A549 (cell line): ENCODE measurements around the gene DYNC2I2. TPM values are rescaled to one million over a fixed set of nuclear protein-coding genes. Genes with fewer than 3 reads are reported as not detected.

Experiments used
- polyA plus RNA-seq, 4 experiments: library from polyadenylated mRNA; depleted of rRNA in 3 of 4; stranded (reverse); fragments of >200 nt; fragmentation: RNase III in 1 of 4; extraction: RNeasy Plus Mini Kit Qiagen cat#74134 plus additional on column Dnase treatment in 1 of 4; gene quantifications; 2 replicates in 3 of 4; 3 replicates in 1 of 4; pipeline ENCODE4 v1.2.3, GENCODE V29; 2011 to 2017

DYNC2I2 gene
- polyA plus RNA-seq, 2 of the 4 experiments (the other 2 are of a cell fraction): 57.3 to 117 TPM

Other genes with a start within 250 kb of the DYNC2I2 start
- gene CERCAM, start 236.0 kb downstream of the DYNC2I2 start, polyA plus RNA-seq (2011; rRNA removed): 16.5 and 16.6 TPM in 2 replicates
- 26.1 to 33.3 TPM (median 28.5 TPM) in 3 replicates for gene CERCAM, start 236.0 kb downstream of the DYNC2I2 start, polyA plus RNA-seq (2017; fragmentation: RNase III; extraction: RNeasy Plus Mini Kit Qiagen cat#74134 plus additional on column Dnase treatment)
- gene ODF2, start 200.8 kb downstream of the DYNC2I2 start, polyA plus RNA-seq (2011; rRNA removed): 22.9 and 24.7 TPM in 2 replicates
- 29.6 to 32.0 TPM (median 30.5 TPM) in 3 replicates for gene ODF2, start 200.8 kb downstream of the DYNC2I2 start, polyA plus RNA-seq (2017; fragmentation: RNase III; extraction: RNeasy Plus Mini Kit Qiagen cat#74134 plus additional on column Dnase treatment)
- gene GLE1, start 152.1 kb downstream of the DYNC2I2 start, polyA plus RNA-seq (2011; rRNA removed): 41.2 and 49.2 TPM in 2 replicates
- 30.2 to 31.5 TPM (median 30.3 TPM) in 3 replicates for gene GLE1, start 152.1 kb downstream of the DYNC2I2 start, polyA plus RNA-seq (2017; fragmentation: RNase III; extraction: RNeasy Plus Mini Kit Qiagen cat#74134 plus additional on column Dnase treatment)
- 122 and 144 TPM in 2 replicates for gene SPTAN1, start 104.3 kb downstream of the DYNC2I2 start, polyA plus RNA-seq (2011; rRNA removed)
- 104 to 128 TPM (median 107 TPM) in 3 replicates for gene SPTAN1, start 104.3 kb downstream of the DYNC2I2 start, polyA plus RNA-seq (2017; fragmentation: RNase III; extraction: RNeasy Plus Mini Kit Qiagen cat#74134 plus additional on column Dnase treatment)
- 293 and 518 TPM in 2 replicates for gene SET, start 32.4 kb upstream of the DYNC2I2 start, polyA plus RNA-seq (2011; rRNA removed)
- gene SET, start 32.4 kb upstream of the DYNC2I2 start, polyA plus RNA-seq (2017; fragmentation: RNase III; extraction: RNeasy Plus Mini Kit Qiagen cat#74134 plus additional on column Dnase treatment): 538 to 546 TPM (median 544 TPM) in 3 replicates
- 7.6 and 9.0 TPM in 2 replicates for gene PKN3, start 45.7 kb upstream of the DYNC2I2 start, polyA plus RNA-seq (2011; rRNA removed)
- gene PKN3, start 45.7 kb upstream of the DYNC2I2 start, polyA plus RNA-seq (2017; fragmentation: RNase III; extraction: RNeasy Plus Mini Kit Qiagen cat#74134 plus additional on column Dnase treatment): 14.1 to 16.7 TPM (median 16.3 TPM) in 3 replicates
- gene ZDHHC12, start 67.3 kb upstream of the DYNC2I2 start, polyA plus RNA-seq (2011; rRNA removed): 37.6 and 55.5 TPM in 2 replicates
- gene ZDHHC12, start 67.3 kb upstream of the DYNC2I2 start, polyA plus RNA-seq (2017; fragmentation: RNase III; extraction: RNeasy Plus Mini Kit Qiagen cat#74134 plus additional on column Dnase treatment): 66.2 to 77.5 TPM (median 75.7 TPM) in 3 replicates
- 13.4 and 16.2 TPM in 2 replicates for gene ZER1, start 115.1 kb upstream of the DYNC2I2 start, polyA plus RNA-seq (2011; rRNA removed)
- 8.1 to 10.8 TPM (median 9.1 TPM) in 3 replicates for gene ZER1, start 115.1 kb upstream of the DYNC2I2 start, polyA plus RNA-seq (2017; fragmentation: RNase III; extraction: RNeasy Plus Mini Kit Qiagen cat#74134 plus additional on column Dnase treatment)
- 17.6 and 20.6 TPM in 2 replicates for gene TBC1D13, start 130.4 kb upstream of the DYNC2I2 start, polyA plus RNA-seq (2011; rRNA removed)
- 12.4 to 14.0 TPM (median 13.9 TPM) in 3 replicates for gene TBC1D13, start 130.4 kb upstream of the DYNC2I2 start, polyA plus RNA-seq (2017; fragmentation: RNase III; extraction: RNeasy Plus Mini Kit Qiagen cat#74134 plus additional on column Dnase treatment)
- gene ENDOG, start 161.7 kb upstream of the DYNC2I2 start, polyA plus RNA-seq (2011; rRNA removed): 12.6 and 12.8 TPM in 2 replicates
- gene ENDOG, start 161.7 kb upstream of the DYNC2I2 start, polyA plus RNA-seq (2017; fragmentation: RNase III; extraction: RNeasy Plus Mini Kit Qiagen cat#74134 plus additional on column Dnase treatment): 17.1 to 18.6 TPM (median 17.3 TPM) in 3 replicates
- 24.3 and 25.8 TPM in 2 replicates for gene SPOUT1, start 172.9 kb upstream of the DYNC2I2 start, polyA plus RNA-seq (2011; rRNA removed)
- gene SPOUT1, start 172.9 kb upstream of the DYNC2I2 start, polyA plus RNA-seq (2017; fragmentation: RNase III; extraction: RNeasy Plus Mini Kit Qiagen cat#74134 plus additional on column Dnase treatment): 19.1 to 28.5 TPM (median 26.9 TPM) in 3 replicates
- gene KYAT1, start 225.1 kb upstream of the DYNC2I2 start, polyA plus RNA-seq (2011; rRNA removed): 10.0 and 12.2 TPM in 2 replicates
- gene KYAT1, start 225.1 kb upstream of the DYNC2I2 start, polyA plus RNA-seq (2017; fragmentation: RNase III; extraction: RNeasy Plus Mini Kit Qiagen cat#74134 plus additional on column Dnase treatment): 8.1 to 9.6 TPM (median 8.4 TPM) in 3 replicates
- 25.9 and 29.2 TPM in 2 replicates for gene LRRC8A, start 225.3 kb upstream of the DYNC2I2 start, polyA plus RNA-seq (2011; rRNA removed)
- 22.6 to 23.1 TPM (median 22.9 TPM) in 3 replicates for gene LRRC8A, start 225.3 kb upstream of the DYNC2I2 start, polyA plus RNA-seq (2017; fragmentation: RNase III; extraction: RNeasy Plus Mini Kit Qiagen cat#74134 plus additional on column Dnase treatment)